Mucosa of descending colon (tissue), 3 donors: ENCODE measurements around the gene BCKDHB. TPM values are rescaled to one million over a fixed set of nuclear protein-coding genes. Genes with fewer than 3 reads are reported as not detected.

Experiments
- ATAC-seq: fragments of 200-7000 bp; cut with Tn5 transposase; one replicate; pipeline ENCODE4 v1.9.1; 2020; ENCODE audit warnings: mild to moderate bottlenecking, moderate library complexity
- DNase-seq, 3 donors: peaks; one replicate each; pipeline ENCODE4 v3.0.0-alpha.2; 2020
- H3K36me3 ChIP-seq: fragments of 200-600 bp; one replicate; pipeline ENCODE4 v1.8.0; 2021; ENCODE audit warnings: low read depth, mild to moderate bottlenecking
- H3K4me1 ChIP-seq: fragments of 200-600 bp; one replicate; pipeline ENCODE4 v1.8.0; 2021; ENCODE audit warnings: low read depth, mild to moderate bottlenecking
- H3K4me3 ChIP-seq: fragments of 200-600 bp; one replicate; pipeline ENCODE4 v1.8.0; 2021; ENCODE audit warnings: mild to moderate bottlenecking
- H3K9me3 ChIP-seq: fragments of 200-600 bp; one replicate; pipeline ENCODE4 v1.8.0; 2021; ENCODE audit warnings: mild to moderate bottlenecking
- CTCF ChIP-seq: fragments of 200-600 bp; IDR thresholded peaks from one replicate; pipeline ENCODE4 v1.8.0; 2022; ENCODE audit warnings: antibody characterized with exemption, mild to moderate bottlenecking
- intact Hi-C, 2 donors: fragments of 100-400 bp; cut with DNase I in 1 of 2; cut with micrococcal nuclease in 1 of 2; formaldehyde crosslinking; loops; one replicate each; pipeline versions ENCODE4 v1.11.0 to v1.11.1; 2022; cut with DNase I, micrococcal nuclease
- total RNA-seq, 3 donors: library from RNA; stranded (reverse); fragmentation: NEBNext Ultra II Directional in 2 of 3; extraction: Animal tissue kit (Norgen Biotek cat#: 25700) in 2 of 3; gene quantifications; one replicate each; pipeline versions ENCODE4 v1.2.1 to v1.2.4, GENCODE V29; 2021 to 2023
- donor health status: DM: no; HTN: no; CAD: no; lungs with moderate emphysema.
- donor health status: DM: no; HTN: no; CAD: no.
- donor health status: DM: no; HTN: yes; CAD: no.

BCKDHB gene
- total RNA-seq, 3 donors from 2014 or later = 25.8 to 49.7 (median 45.1) TPM

- Histone ChIP-seq H3K9me3 (no peaks in the 10 kb centered on the region), H3K4me3 (no peak overlapping the region), H3K36me3 (no peaks in the 10 kb centered on the region), H3K4me1 (no peaks in the 10 kb centered on the region)
- ATAC-seq (no peak), DNase-seq (no peak)
- intact Hi-C loops = no loop called here
- no peak for TF ChIP-seq CTCF
These were observed 152.6 kb downstream of the BCKDHB start for GRCh38 chr6:80259118-80259517.

DNA sequence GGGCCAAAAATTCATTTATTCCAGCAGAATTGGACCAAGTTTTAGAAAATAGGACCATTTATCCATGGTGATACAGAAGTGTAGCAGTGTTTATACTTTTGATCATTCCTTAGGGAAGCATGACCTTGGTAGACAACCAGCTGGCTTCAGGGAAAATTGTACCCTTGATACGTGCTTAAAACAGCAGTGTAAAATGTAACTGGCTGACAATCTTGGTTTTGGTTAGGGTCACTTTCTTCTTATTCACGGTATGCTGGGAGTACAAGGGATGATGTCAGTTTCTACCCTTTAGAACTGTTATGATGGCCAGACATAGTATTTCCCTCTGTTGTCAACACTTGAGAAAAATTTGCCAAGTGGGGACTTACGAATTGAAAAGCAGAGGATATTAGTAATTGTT lies 157.1 kb downstream of the BCKDHB start:
- no peak for DNase-seq
- H3K4me3 ChIP-seq = no peak overlapping the region
- H3K4me1 ChIP-seq = no peaks in the 10 kb centered on the region
- no peak for TF ChIP-seq CTCF
- intact Hi-C loops = no loop called here
- ATAC-seq = no peak
- H3K36me3 ChIP-seq = no peaks in the 10 kb centered on the region
- H3K9me3 ChIP-seq = no peaks in the 10 kb centered on the region

GRCh38 chr6:80268865-80269730 lies 162.6 kb downstream of the BCKDHB start:
- no peaks in the 10 kb centered on the region for H3K9me3 ChIP-seq
- H3K4me3 ChIP-seq = no peak overlapping the region
- TF ChIP-seq CTCF = no peak
- no peaks in the 10 kb centered on the region for H3K36me3 ChIP-seq
- DNase-seq = no peak
- intact Hi-C loops = no loop called here
- H3K4me1 ChIP-seq = no peaks in the 10 kb centered on the region
- ATAC-seq = no peak

GRCh38 chr6:80271074-80271473 lies 164.6 kb downstream of the BCKDHB start:
- Histone ChIP-seq H3K9me3 (no peaks in the 10 kb centered on the region), H3K4me1 (no peaks in the 10 kb centered on the region), H3K36me3 (no peaks in the 10 kb centered on the region), H3K4me3 (no peak overlapping the region)
- intact Hi-C loops = no loop called here
- no peak for DNase-seq
- ATAC-seq = no peak
- no peak for TF ChIP-seq CTCF

DNA sequence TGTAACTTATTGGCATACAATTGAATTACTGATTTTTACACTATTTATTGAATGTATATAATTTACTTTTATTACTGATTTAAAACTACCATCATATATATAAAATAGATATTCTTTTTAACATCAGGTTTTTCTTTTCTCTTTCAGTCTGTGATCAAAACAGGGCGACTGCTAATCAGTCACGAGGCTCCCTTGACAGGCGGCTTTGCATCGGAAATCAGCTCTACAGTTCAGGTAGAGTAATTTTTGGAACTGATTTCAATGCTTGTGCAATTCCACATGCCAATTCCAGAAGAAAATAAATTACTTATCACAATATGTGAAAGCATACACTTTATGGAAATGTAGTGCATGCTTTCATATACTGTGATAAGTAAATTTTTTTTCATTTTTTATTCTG lies 166.5 kb downstream of the BCKDHB start:
- no peaks in the 10 kb centered on the region for H3K9me3 ChIP-seq
- no peaks in the 10 kb centered on the region for H3K36me3 ChIP-seq
- no peak for ATAC-seq
- intact Hi-C loops = no loop called here
- no peaks in the 10 kb centered on the region for H3K4me1 ChIP-seq
- DNase-seq = no peak
- H3K4me3 ChIP-seq = no peak overlapping the region
- TF ChIP-seq CTCF = no peak
